LNCaP clone FGC (cell line): ENCODE results near the gene RASL11B.
"Not testable (repeated sequence)": the region's sequence is repeated elsewhere in the genome, so short reads cannot be mapped to it uniquely, and the experiment has no call there.

Experiments
- DNase-seq: peaks from one replicate; pipeline ENCODE4 v3.0.0-alpha.2; 2011; ENCODE audit warnings: low read depth
- H3K4me3 ChIP-seq: 2 replicates; pipeline ENCODE4 v1.5.1; 2011; ENCODE audit warnings: mild to moderate bottlenecking, low read depth, low read length, control low read depth
- CTCF ChIP-seq: IDR thresholded peaks from 2 replicates; pipeline ENCODE4 v1.5.1; 2012; ENCODE audit warnings: mild to moderate bottlenecking; ENCODE audit not compliant: control insufficient read depth, insufficient read depth; ENCODE audit errors: extremely low read depth

Gene RASL11B

GRCh38 chr4:52824603-52825459 lies 37.3 kb upstream of the RASL11B start:
- no peak for TF ChIP-seq CTCF
- DNase-seq, result no peak
- no peak overlapping the region for H3K4me3 ChIP-seq

DNA sequence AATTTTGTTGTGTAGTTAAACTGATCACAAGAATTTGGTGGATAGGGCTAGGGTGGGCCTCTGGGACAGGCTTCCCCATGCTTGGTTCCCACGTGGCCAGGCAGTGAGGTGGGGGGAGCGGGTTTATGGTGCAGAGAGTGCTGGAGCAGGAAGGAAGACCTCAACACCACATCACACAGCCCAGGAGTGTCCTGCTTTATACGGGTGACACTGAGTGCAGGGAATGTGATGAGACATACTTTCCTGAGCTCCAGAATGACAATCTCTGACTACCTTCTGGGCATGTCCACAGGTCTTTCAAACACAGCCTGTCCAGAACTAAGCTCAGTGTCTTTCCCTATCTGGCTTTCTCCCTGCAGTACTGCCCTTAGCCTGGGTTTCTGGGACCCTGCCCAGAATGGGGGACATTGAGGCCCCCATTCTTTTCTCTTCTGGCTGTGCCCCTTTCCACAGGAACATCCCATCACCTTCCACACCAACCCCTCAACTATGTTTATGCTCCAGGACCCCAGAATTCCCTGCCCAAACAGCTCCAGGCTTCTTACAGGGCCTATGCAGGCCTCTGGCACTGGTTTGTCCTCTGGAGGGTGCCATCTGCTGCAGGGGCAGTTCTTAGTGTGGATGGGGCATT lies 36.5 kb upstream of the RASL11B start:
- no peak overlapping the region for H3K4me3 ChIP-seq
- no peak for TF ChIP-seq CTCF
- no peak for DNase-seq

GRCh38 chr4:52833941-52834525 lies 28.1 kb upstream of the RASL11B start:
- TF ChIP-seq CTCF, result no peak
- DNase-seq, result no peak
- no peak overlapping the region for H3K4me3 ChIP-seq

DNA sequence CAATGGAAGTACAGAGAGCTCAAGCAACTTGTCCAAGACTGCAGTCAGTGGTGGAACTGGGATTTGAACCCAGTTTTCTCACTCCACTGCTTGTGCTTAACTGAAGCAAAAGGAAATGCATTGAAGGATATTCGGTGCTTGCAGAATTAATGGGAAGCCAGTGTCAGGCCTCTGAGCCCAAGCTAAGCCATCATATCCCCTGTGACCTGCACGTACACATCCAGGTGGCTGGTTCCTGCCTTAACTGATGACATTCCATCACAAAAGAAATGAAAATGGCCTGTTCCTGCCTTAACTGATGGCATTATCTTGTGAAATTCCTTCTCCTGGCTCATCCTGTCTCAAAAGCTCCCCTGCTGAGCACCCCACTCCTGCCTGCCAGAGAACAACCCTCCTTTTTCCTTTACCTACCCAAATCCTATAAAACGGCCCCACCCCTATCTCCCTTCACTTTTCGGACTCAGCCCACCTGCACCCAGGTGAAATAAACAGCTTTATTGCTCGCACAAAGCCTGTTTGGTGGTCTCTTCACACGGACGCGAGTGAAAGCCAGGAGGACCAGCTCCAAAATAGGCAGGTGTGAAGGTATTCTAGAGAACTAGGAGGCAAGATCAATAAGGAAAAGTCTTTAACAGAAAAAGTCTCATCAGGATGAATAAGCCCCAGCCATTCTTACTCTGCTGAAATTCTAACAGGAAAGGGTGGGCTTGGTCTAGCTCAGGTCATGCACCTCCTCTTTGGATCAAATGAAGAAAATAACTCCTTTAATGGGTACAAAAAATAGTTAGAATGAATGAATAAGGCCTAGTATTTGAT lies 27.3 kb upstream of the RASL11B start:
- not testable (repeated sequence) for H3K4me3 ChIP-seq, DNase-seq

DNA sequence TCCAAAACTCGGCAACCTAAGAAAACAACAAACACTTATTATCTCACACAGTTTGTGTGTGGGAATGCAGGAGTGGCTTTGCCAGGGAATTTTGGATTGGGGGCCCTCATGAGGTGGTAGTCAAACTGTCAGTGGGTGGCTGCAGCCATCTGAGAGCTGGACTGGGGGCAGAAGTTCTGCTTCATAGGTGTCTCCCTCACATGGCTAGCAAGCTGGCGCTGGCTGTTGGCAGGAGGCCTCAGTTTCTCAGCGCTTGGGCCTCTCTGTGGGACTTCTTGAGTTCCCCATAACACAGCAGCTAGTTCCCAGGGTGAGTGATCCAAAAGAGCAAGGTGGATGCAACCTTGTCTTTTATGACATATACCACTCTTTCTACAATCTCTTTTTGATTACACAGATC lies 26.0 kb upstream of the RASL11B start:
- TF ChIP-seq CTCF, result no peak
- DNase-seq, result no peak
- no peak overlapping the region for H3K4me3 ChIP-seq

GRCh38 chr4:52836678-52837077 lies 25.4 kb upstream of the RASL11B start:
- no peak for DNase-seq
- TF ChIP-seq CTCF, result no peak
- no peak overlapping the region for H3K4me3 ChIP-seq
